IMR-90 (cell line): ENCODE measurements around the gene FAM124A. TPM values are rescaled to one million over a fixed set of nuclear protein-coding genes. Genes with fewer than 3 reads are reported as not detected.

ENCODE experiments used
- ATAC-seq: fragments of 200-7000 bp; cut with Tn5 transposase; 2 replicates; pipeline ENCODE4 v1.9.1; 2020; ENCODE audit warnings: low read depth, mild to moderate bottlenecking, moderate library complexity
- BruUV-seq: library from RNA; stranded (reverse); fragments of 400-500 nt; replicated peaks from 2 replicates; lab custom pipeline; 2021; lab: Mats Ljungman, UMichigan
- CTCF ChIA-PET: fragments of 300-600 bp; formaldehyde crosslinking; extraction: SDS; loops from one replicate; lab custom pipeline; 2021; ENCODE audit warnings: antibody characterized with exemption; lab: Yijun Ruan, JAX
- POLR2A ChIA-PET: fragments of 300-600 bp; sonication (Branson Sonifier 250); formaldehyde crosslinking; loops from one replicate; lab custom pipeline; 2022; ENCODE audit warnings: antibody characterized with exemption; ENCODE audit not compliant: unreplicated experiment; lab: Charles Lee
- DNase-seq: peaks from one replicate; pipeline ENCODE4 v3.0.0; 2013
- H2AFZ ChIP-seq: replicated peaks from 2 replicates; pipeline ENCODE3; 2013; ENCODE audit warnings: low read length, mild to moderate bottlenecking; ENCODE audit not compliant: poor library complexity
- H2AK5ac ChIP-seq: 2 replicates; pipeline ENCODE4 v1.6.1; 2013; ENCODE audit warnings: low read depth, low read length, inconsistent platforms
- H2AK9ac ChIP-seq: replicated peaks from 2 replicates; pipeline ENCODE3; 2013; ENCODE audit warnings: mild to moderate bottlenecking, low read depth, low read length, moderate library complexity; ENCODE audit not compliant: poor library complexity
- H2BK120ac ChIP-seq: 2 replicates; pipeline ENCODE4 v1.6.1; 2013; ENCODE audit warnings: low read depth, low read length, inconsistent platforms
- H2BK15ac ChIP-seq: 3 replicates; pipeline ENCODE4 v1.6.1; 2013; ENCODE audit warnings: low read depth, low read length, inconsistent platforms
- H2BK20ac ChIP-seq: 2 replicates; pipeline ENCODE4 v1.6.1; 2013; ENCODE audit warnings: low read depth, mild to moderate bottlenecking, inconsistent platforms, low read length, moderate library complexity
- H2BK5ac ChIP-seq: 2 replicates; pipeline ENCODE4 v1.6.1; 2013; ENCODE audit warnings: mild to moderate bottlenecking, low read depth, low read length, inconsistent platforms; ENCODE audit not compliant: poor library complexity, severe bottlenecking
- H3K14ac ChIP-seq: replicated peaks from 2 replicates; pipeline ENCODE4 v1.6.1; 2013; ENCODE audit warnings: low read depth, low read length, inconsistent platforms
- H3K18ac ChIP-seq: 2 replicates; pipeline ENCODE4 v1.6.1; 2013; ENCODE audit warnings: low read depth, low read length, control low read depth
- H3K23ac ChIP-seq: 2 replicates; pipeline ENCODE4 v1.6.1; 2013; ENCODE audit warnings: low read depth, low read length, inconsistent platforms
- H3K27ac ChIP-seq: 2 replicates; pipeline ENCODE4 v1.5.1; 2013; ENCODE audit warnings: mild to moderate bottlenecking, control low read depth, low read length; ENCODE audit not compliant: insufficient read depth
- H3K27me3 ChIP-seq: 2 replicates; pipeline ENCODE4 v1.6.1; 2013; ENCODE audit warnings: low read length; ENCODE audit not compliant: control insufficient read depth, insufficient read depth
- H3K36me3 ChIP-seq: 2 replicates; pipeline ENCODE4 v1.6.1; 2013; ENCODE audit warnings: low read length, mixed read lengths; ENCODE audit not compliant: control insufficient read depth, insufficient read depth
- H3K4ac ChIP-seq: 2 replicates; pipeline ENCODE4 v1.6.1; 2013; ENCODE audit warnings: low read depth, low read length, inconsistent platforms
- H3K4me1 ChIP-seq: 2 replicates; pipeline ENCODE4 v1.6.1; 2013; ENCODE audit warnings: low read length, mixed read lengths; ENCODE audit not compliant: control insufficient read depth, insufficient read depth
- H3K4me2 ChIP-seq: 2 replicates; pipeline ENCODE4 v1.6.1; 2013; ENCODE audit warnings: low read depth, mild to moderate bottlenecking, control low read depth, low read length, moderate library complexity
- H3K4me3 ChIP-seq: 2 replicates; pipeline ENCODE4 v1.5.1; 2013; ENCODE audit warnings: low read depth, mild to moderate bottlenecking, control low read depth, low read length, moderate library complexity; ENCODE audit not compliant: insufficient read depth
- H3K56ac ChIP-seq: 2 replicates; pipeline ENCODE4 v1.6.1; 2013; ENCODE audit warnings: low read length, inconsistent platforms; ENCODE audit not compliant: insufficient read depth; ENCODE audit errors: extremely low read depth
- H3K79me1 ChIP-seq, 2 experiments: 2 replicates each; pipeline ENCODE4 v1.6.1; 2013; ENCODE audit warnings: low read length in 2 of 2, inconsistent platforms in 1 of 2, low read depth in 1 of 2
- H3K9ac ChIP-seq: 2 replicates; pipeline ENCODE4 v1.6.1; 2013; ENCODE audit warnings: low read depth, low read length, control low read depth
- H3K9me1 ChIP-seq: 2 replicates; pipeline ENCODE4 v1.6.1; 2013; ENCODE audit warnings: low read length, inconsistent platforms; ENCODE audit not compliant: insufficient read depth
- H3K9me3 ChIP-seq: 2 replicates; pipeline ENCODE4 v1.6.1; 2013; ENCODE audit warnings: low read length; ENCODE audit not compliant: control insufficient read depth, insufficient read depth
- H4K20me1 ChIP-seq: 2 replicates; pipeline ENCODE4 v1.6.1; 2013; ENCODE audit warnings: low read length, inconsistent platforms; ENCODE audit not compliant: insufficient read depth
- H4K5ac ChIP-seq: 2 replicates; pipeline ENCODE4 v1.6.1; 2013; ENCODE audit warnings: mild to moderate bottlenecking, low read depth, low read length, control low read depth
- H4K8ac ChIP-seq, 2 experiments: 2 replicates each; pipeline ENCODE4 v1.6.1; 2013; ENCODE audit warnings: low read depth in 2 of 2, low read length in 2 of 2, control low read depth in 1 of 2, inconsistent platforms in 1 of 2
- H4K91ac ChIP-seq: 2 replicates; pipeline ENCODE4 v1.6.1; 2013; ENCODE audit warnings: low read depth, low read length, inconsistent platforms; ENCODE audit not compliant: insufficient read depth
- CHD1 ChIP-seq: IDR thresholded peaks from 2 replicates; pipeline ENCODE4 v1.6.1; 2012; ENCODE audit warnings: low read depth, low read length, improper control_type of control experiment
- NFE2L2 ChIP-seq: fragments of 150-350 bp; IDR thresholded peaks from 2 replicates; pipeline ENCODE4 v1.6.1; 2016; ENCODE audit warnings: low read depth, mild to moderate bottlenecking, low read length
- RAD21 ChIP-seq: IDR thresholded peaks from 2 replicates; pipeline ENCODE4 v1.6.1; 2012; ENCODE audit warnings: low read length, improper control_type of control experiment
- SMC3 ChIP-seq: fragments of 150-350 bp; IDR thresholded peaks from 2 replicates; pipeline ENCODE4 v1.6.1; 2016; ENCODE audit warnings: low read depth, mild to moderate bottlenecking, antibody characterized with exemption, low read length, moderate library complexity
- WGBS, 2 experiments: methylation state at CpG; one replicate each; pipeline versions ENCODE4 v1.1.5 to v1.1.7; 2013; ENCODE audit warnings: missing lambda C conversion rate in 2 of 2; ENCODE audit not compliant: insufficient read length in 1 of 2; ENCODE audit errors: extremely low coverage in 2 of 2; 5-methylcytosine and 5-hydroxymethylcytosine counted together
- dilution Hi-C: fragments of 300-500 bp; cut with HindIII; formaldehyde crosslinking; loops from one replicate; pipeline ENCODE4 v1.14.3; 2018; ENCODE audit warnings: low sequenced_read_pairs; ENCODE audit not compliant: unreplicated experiment
- in situ Hi-C: fragments of 300-500 bp; cut with MboI; formaldehyde crosslinking; loops from 3 replicates; pipeline ENCODE4 v1.14.3; 2019; ENCODE audit warnings: low sequenced_read_pairs, inconsistent platforms, mixed read lengths
- intact Hi-C: fragments of 100-400 bp; cut with micrococcal nuclease; formaldehyde crosslinking; loops from 2 replicates; pipeline ENCODE4 v1.10.0; 2022
- polyA plus RNA-seq, 3 experiments: library from polyadenylated mRNA; depleted of rRNA; stranded (reverse); fragments of >200 nt; gene quantifications; 2 replicates each; pipeline ENCODE4 v1.2.3, GENCODE V29; 2012; ENCODE audit warnings: low replicate concordance in 1 of 3
- total RNA-seq: library from RNA; depleted of rRNA; stranded (reverse); fragments of >200 nt; gene quantifications from 2 replicates; pipeline ENCODE4 v1.2.3, GENCODE V29; 2012
- TF ChIP-seq, protein P1 (sequence below): conservative IDR thresholded peaks from 2 replicates; pipeline ENCODE4 v1.5.1; 2012; ENCODE audit warnings: mild to moderate bottlenecking, low read depth, low read length, improper control_type of control experiment

The FAM124A gene
- total and polyA plus RNA-seq, 2 of the 4 experiments (the other 2 are of a cell fraction), result 0.03 TPM; not detected in 1

DNA sequence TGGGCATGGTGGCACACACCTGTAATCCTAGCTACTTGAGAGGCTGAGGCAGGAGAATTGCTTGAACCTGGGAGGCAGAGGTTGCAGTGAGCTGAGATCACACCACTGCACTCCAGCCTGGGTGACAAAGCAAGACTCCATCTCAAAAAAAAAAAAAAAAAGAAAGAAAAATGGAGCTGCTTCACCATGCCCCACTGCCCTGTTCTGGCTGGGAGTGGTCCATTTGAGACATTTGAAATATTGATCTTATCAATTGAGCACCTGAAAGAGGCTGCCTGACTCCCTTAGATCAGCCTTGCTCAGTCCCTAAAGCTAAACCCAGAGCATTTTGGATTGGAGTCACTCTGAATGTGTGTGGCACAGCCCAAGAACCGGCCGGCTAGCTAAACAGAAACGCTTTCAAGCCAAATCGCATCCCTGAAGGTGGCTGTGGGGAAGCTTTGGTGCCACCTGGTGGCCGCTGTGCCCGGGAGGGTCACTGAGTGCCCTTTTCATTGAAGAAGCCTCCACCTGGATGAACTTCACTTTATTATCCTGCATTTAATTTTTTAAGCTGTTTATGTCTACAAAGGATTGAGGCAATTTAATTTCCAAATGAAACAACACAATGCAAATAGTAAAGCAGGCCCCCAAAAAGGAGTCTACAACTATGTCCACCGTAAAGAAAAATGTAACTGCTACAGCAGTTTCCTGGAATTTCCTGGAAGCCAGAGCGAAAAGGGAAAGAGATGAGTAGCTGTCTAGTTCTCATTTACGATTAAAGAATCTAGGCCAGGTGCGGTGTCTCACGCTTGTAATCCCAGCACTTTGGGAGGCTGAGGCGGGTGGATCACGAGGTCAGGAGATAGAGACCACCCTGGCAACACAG, 64.2 kb downstream of the FAM124A start:
- H3K79me1 ChIP-seq, result no peaks in the 10 kb centered on the region
- H3K9me1 ChIP-seq, result peaks cover under 1% of the 10 kb centered on the region; the same call in 1 of the 2 replicates
- in situ Hi-C loops (loop anchor here (10.0 kb wide), 1 partner anchor 162 kb away; no protein-coding TSS in a partner anchor), dilution Hi-C loops (no loop called here), intact Hi-C loops (loop anchor here (1.0 kb wide), 3 partner anchors 64 to 161 kb away; partner anchors contain the start of gene FAM124A)
- H3K14ac ChIP-seq, result no peak overlapping the region
- TF ChIP-seq CHD1, result no peak
- no peak for TF ChIP-seq NFE2L2
- peak; percentile 83 for TF ChIP-seq SMC3
- TF ChIP-seq, protein P1, sequence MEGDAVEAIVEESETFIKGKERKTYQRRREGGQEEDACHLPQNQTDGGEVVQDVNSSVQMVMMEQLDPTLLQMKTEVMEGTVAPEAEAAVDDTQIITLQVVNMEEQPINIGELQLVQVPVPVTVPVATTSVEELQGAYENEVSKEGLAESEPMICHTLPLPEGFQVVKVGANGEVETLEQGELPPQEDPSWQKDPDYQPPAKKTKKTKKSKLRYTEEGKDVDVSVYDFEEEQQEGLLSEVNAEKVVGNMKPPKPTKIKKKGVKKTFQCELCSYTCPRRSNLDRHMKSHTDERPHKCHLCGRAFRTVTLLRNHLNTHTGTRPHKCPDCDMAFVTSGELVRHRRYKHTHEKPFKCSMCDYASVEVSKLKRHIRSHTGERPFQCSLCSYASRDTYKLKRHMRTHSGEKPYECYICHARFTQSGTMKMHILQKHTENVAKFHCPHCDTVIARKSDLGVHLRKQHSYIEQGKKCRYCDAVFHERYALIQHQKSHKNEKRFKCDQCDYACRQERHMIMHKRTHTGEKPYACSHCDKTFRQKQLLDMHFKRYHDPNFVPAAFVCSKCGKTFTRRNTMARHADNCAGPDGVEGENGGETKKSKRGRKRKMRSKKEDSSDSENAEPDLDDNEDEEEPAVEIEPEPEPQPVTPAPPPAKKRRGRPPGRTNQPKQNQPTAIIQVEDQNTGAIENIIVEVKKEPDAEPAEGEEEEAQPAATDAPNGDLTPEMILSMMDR, result peak; percentile 81
- peak; percentile 81 for TF ChIP-seq RAD21
- no peak overlapping the region for H2BK120ac ChIP-seq
- no peak overlapping the region for H2AK5ac ChIP-seq
- ChIA-PET POLR2A (interaction anchor here (0.6 to 0.8 kb wide), 3 partner anchors 12 to 719 kb away, joined by 3 to 4 read pairs (median 3); no protein-coding TSS in a partner anchor), CTCF (interaction anchor here (0.6 to 3.6 kb wide), 17 partner anchors 9 to 161 kb away, joined by 3 to 37 read pairs (median 5); no protein-coding TSS in a partner anchor)
- H3K4me3 ChIP-seq, result no peak overlapping the region
- no peak overlapping the region for H2AK9ac ChIP-seq
- no peak overlapping the region for H4K91ac ChIP-seq
- no peak overlapping the region for H3K18ac ChIP-seq
- no peak overlapping the region for H3K56ac ChIP-seq
- no peaks in the 10 kb centered on the region for H4K20me1 ChIP-seq
- H2BK15ac ChIP-seq, result no peak overlapping the region
- H3K9me3 ChIP-seq, result no peaks in the 10 kb centered on the region
- WGBS, 2 experiments, result 80% methylated on average over 2 of the region's 13 CpGs; no CpG with 5 or more reads in 1 of the 2 experiments
- DNase-seq (peak; percentile 43), ATAC-seq (peak; percentile 98)
- no peaks in the 10 kb centered on the region for H3K36me3 ChIP-seq
- no peak overlapping the region for H3K4me2 ChIP-seq
- no peak overlapping the region for H2BK5ac ChIP-seq
- H3K4ac ChIP-seq, result no peak overlapping the region
- no peaks in the 10 kb centered on the region; the same call in 1 of the 2 replicates for H3K4me1 ChIP-seq
- no TSS peak for BruUV-seq
- no peak overlapping the region for H3K27ac ChIP-seq
- H2AFZ ChIP-seq, result no peak overlapping the region
- no peak overlapping the region for H4K8ac ChIP-seq
- no peak overlapping the region for H3K23ac ChIP-seq
- H2BK20ac ChIP-seq, result no peak overlapping the region
- no peak overlapping the region for H4K5ac ChIP-seq
- H3K9ac ChIP-seq, result no peak overlapping the region
- peaks cover 18% of the 10 kb centered on the region for H3K27me3 ChIP-seq
